Measurements from ENCODE around the gene AK8. TPM values are rescaled to one million over a fixed set of nuclear protein-coding genes. Genes with fewer than 3 reads are reported as not detected.

The AK8 gene
- total and polyA plus RNA-seq, 2 experiments from 2014 or later: 0.40 to 4.5 TPM

GRCh38 chr9:132808645-132809044, 69.4 kb downstream of the AK8 start:
- Histone ChIP-seq H3K4me3 (no peak overlapping the region), H3K4me1 (ENCODE audit: insufficient read depth) (no peaks in the 10 kb centered on the region), H3K79me2 (no peaks in the 10 kb centered on the region), H3K36me3 (replicated peaks; ENCODE audit: insufficient read depth, low read depth) (no peaks in the 10 kb centered on the region), H4K20me1 (ENCODE audit: insufficient read depth, poor library complexity, severe bottlenecking) (no peaks in the 10 kb centered on the region), H3K27me3 (no peaks in the 10 kb centered on the region), H3K9me2 (replicated peaks; ENCODE audit: insufficient read depth) (no peaks in the 10 kb centered on the region), H3K27ac (no peak overlapping the region), H2AFZ (no peak overlapping the region), H3K4me2 (no peak overlapping the region), H3K9me3 (ENCODE audit: low read depth) (no peaks in the 10 kb centered on the region)
- TF ChIP-seq EZH2phosphoT487 (IDR thresholded peaks at IDR 0.05; ENCODE audit: low read depth, severe bottlenecking, unreplicated experiment): no peak
- no peak for TF ChIP-seq EZH2 (IDR thresholded peaks at IDR 0.05; ENCODE audit: borderline replicate concordance)
- no peak for TF ChIP-seq CTCF (IDR thresholded peaks at IDR 0.05; ENCODE audit: poor library complexity)
- 93% methylated on average over 6 of the region's 6 CpGs for WGBS (ENCODE audit: low lambda C conversion rate, missing lambda C conversion rate)
- DNase-seq (ENCODE audit: low spot score): no peak

GRCh38 chr9:132806723-132807421, 71.2 kb downstream of the AK8 start:
- H4K20me1 ChIP-seq (ENCODE audit: insufficient read depth, poor library complexity, severe bottlenecking): no peaks in the 10 kb centered on the region
- H3K4me2 ChIP-seq: no peak overlapping the region
- no peaks in the 10 kb centered on the region for H3K4me1 ChIP-seq (ENCODE audit: insufficient read depth)
- no peak overlapping the region for H3K4me3 ChIP-seq
- H3K27me3 ChIP-seq: no peaks in the 10 kb centered on the region
- H3K27ac ChIP-seq: no peak overlapping the region
- DNase-seq (ENCODE audit: low spot score): peak; percentile 29
- no peaks in the 10 kb centered on the region for H3K9me3 ChIP-seq (ENCODE audit: low read depth)
- H3K36me3 ChIP-seq (replicated peaks; ENCODE audit: insufficient read depth, low read depth): no peaks in the 10 kb centered on the region
- no peaks in the 10 kb centered on the region for H3K79me2 ChIP-seq
- TF ChIP-seq EZH2phosphoT487 (IDR thresholded peaks at IDR 0.05; ENCODE audit: low read depth, severe bottlenecking, unreplicated experiment) (no peak), CTCF (IDR thresholded peaks at IDR 0.05; ENCODE audit: poor library complexity) (no peak), EZH2 (IDR thresholded peaks at IDR 0.05; ENCODE audit: borderline replicate concordance) (no peak)
- H2AFZ ChIP-seq: no peak overlapping the region
- H3K9me2 ChIP-seq (replicated peaks; ENCODE audit: insufficient read depth): no peaks in the 10 kb centered on the region
- WGBS (ENCODE audit: low lambda C conversion rate, missing lambda C conversion rate): 73% methylated on average over 12 of the region's 13 CpGs

DNA sequence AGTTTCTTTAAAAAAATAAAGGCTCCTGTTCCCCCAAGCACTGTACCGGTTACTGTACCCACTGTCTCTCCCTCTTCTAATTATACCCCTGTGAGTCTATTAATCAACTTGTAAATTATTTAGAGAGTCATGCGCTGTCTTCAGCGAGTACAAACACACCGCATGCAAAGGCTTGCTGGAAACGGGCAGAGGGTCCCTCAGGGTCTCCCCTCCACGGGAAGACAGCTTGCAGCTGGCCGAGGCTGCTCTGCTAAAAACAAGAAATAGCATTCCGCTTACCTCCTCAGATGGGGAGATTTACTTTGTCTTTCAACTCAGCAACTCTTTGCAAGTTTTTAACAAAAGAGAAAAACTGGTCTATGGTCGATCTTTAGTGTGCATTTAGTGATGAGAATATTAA, 71.8 kb downstream of the AK8 start:
- Histone ChIP-seq H2AFZ (no peak overlapping the region), H3K27me3 (no peaks in the 10 kb centered on the region), H3K4me1 (ENCODE audit: insufficient read depth) (no peaks in the 10 kb centered on the region), H3K36me3 (replicated peaks; ENCODE audit: insufficient read depth, low read depth) (no peaks in the 10 kb centered on the region), H3K4me2 (no peak overlapping the region), H3K4me3 (no peak overlapping the region), H4K20me1 (ENCODE audit: insufficient read depth, poor library complexity, severe bottlenecking) (no peaks in the 10 kb centered on the region), H3K9me2 (replicated peaks; ENCODE audit: insufficient read depth) (no peaks in the 10 kb centered on the region), H3K27ac (no peak overlapping the region), H3K9me3 (ENCODE audit: low read depth) (no peaks in the 10 kb centered on the region), H3K79me2 (no peaks in the 10 kb centered on the region)
- DNase-seq (ENCODE audit: low spot score): no peak
- 57% methylated on average over 9 of the region's 9 CpGs for WGBS (ENCODE audit: low lambda C conversion rate, missing lambda C conversion rate)
- TF ChIP-seq EZH2phosphoT487 (IDR thresholded peaks at IDR 0.05; ENCODE audit: low read depth, severe bottlenecking, unreplicated experiment) (no peak), CTCF (IDR thresholded peaks at IDR 0.05; ENCODE audit: poor library complexity) (no peak), EZH2 (IDR thresholded peaks at IDR 0.05; ENCODE audit: borderline replicate concordance) (no peak)
